HepG2 (cell line): Measurements from ENCODE around the gene CSN3. TPM values are rescaled to one million over a fixed set of nuclear protein-coding genes. Genes with fewer than 3 reads are reported as not detected.

Source experiments
- AKAP8 ChIP-seq: sonication (generic); formaldehyde crosslinking; IDR thresholded peaks from 2 replicates; pipeline ENCODE4 v1.5.1; 2020; ENCODE audit warnings: mild to moderate bottlenecking, missing genetic modification reagents
- ARNT ChIP-seq: fragments of 450-650 bp; IDR thresholded peaks from 2 replicates; pipeline ENCODE4 v1.6.1; 2017
- CCDC6 ChIP-seq: sonication (generic); formaldehyde crosslinking; IDR thresholded peaks from 2 replicates; pipeline ENCODE4 v1.8.1; 2022; ENCODE audit warnings: mild to moderate bottlenecking, missing genetic modification reagents, moderate library complexity
- CENPT ChIP-seq: sonication (generic); formaldehyde crosslinking; IDR thresholded peaks from 2 replicates; pipeline ENCODE4 v1.8.0; 2022; ENCODE audit warnings: low read depth, mild to moderate bottlenecking, moderate library complexity, missing genetic modification reagents
- ISL2 ChIP-seq: sonication (generic); formaldehyde crosslinking; IDR thresholded peaks from 2 replicates; pipeline ENCODE4 v1.5.0; 2020; ENCODE audit warnings: missing genetic modification reagents
- KLF13 ChIP-seq: sonication (generic); formaldehyde crosslinking; IDR thresholded peaks from 2 replicates; pipeline ENCODE4 v1.4.0; 2020; ENCODE audit warnings: mild to moderate bottlenecking, missing genetic modification reagents
- MTA1 ChIP-seq: sonication (generic); formaldehyde crosslinking; IDR thresholded peaks from 2 replicates; pipeline ENCODE4 v1.4.0; 2020; ENCODE audit warnings: missing genetic modification reagents, mild to moderate bottlenecking, borderline replicate concordance
- MTA3 ChIP-seq: sonication (generic); formaldehyde crosslinking; IDR thresholded peaks from 2 replicates; pipeline ENCODE4 v1.4.0; 2020; ENCODE audit warnings: missing genetic modification reagents
- NCOA5 ChIP-seq: sonication (generic); formaldehyde crosslinking; IDR thresholded peaks from 2 replicates; pipeline ENCODE4 v1.4.0; 2020; ENCODE audit warnings: missing genetic modification reagents
- NR2F2 ChIP-seq: IDR thresholded peaks from 2 replicates; pipeline ENCODE4 v1.6.1; 2012; ENCODE audit warnings: low read depth, inconsistent platforms, borderline replicate concordance
- REXO4 ChIP-seq: sonication (generic); formaldehyde crosslinking; IDR thresholded peaks from 2 replicates; pipeline ENCODE4 v1.8.0; 2022; ENCODE audit warnings: missing genetic modification reagents, mild to moderate bottlenecking, borderline replicate concordance
- THAP11 ChIP-seq: IDR thresholded peaks from 2 replicates; pipeline ENCODE4 v1.6.1; 2016; ENCODE audit warnings: missing biosample characterization, missing genetic modification reagents
- ZC3H13 ChIP-seq: sonication (generic); formaldehyde crosslinking; IDR thresholded peaks from 2 replicates; pipeline ENCODE4 v1.8.1; 2023; ENCODE audit warnings: mild to moderate bottlenecking, missing genetic modification reagents, moderate library complexity
- ZFP36L2 ChIP-seq: sonication (generic); formaldehyde crosslinking; IDR thresholded peaks from 2 replicates; pipeline ENCODE4 v1.4.0; 2020; ENCODE audit warnings: missing genetic modification reagents
- ZNF232 ChIP-seq: sonication (generic); formaldehyde crosslinking; IDR thresholded peaks from 2 replicates; pipeline ENCODE4 v1.4.0; 2020; ENCODE audit warnings: missing genetic modification reagents, borderline replicate concordance
- polyA plus RNA-seq, 8 experiments: library from polyadenylated mRNA; depleted of rRNA in 3 of 8; stranded (reverse) in 7 of 8; unstranded in 1 of 8; fragments of >200 nt; fragmentation: Illumina TruSeq in 4 of 8; extraction: Trizol in 4 of 8; gene quantifications; 2 replicates each; pipeline versions ENCODE4 v1.2.1 to v1.2.3, GENCODE V29; 2011 to 2016; ENCODE audit warnings: low read depth in 4 of 8, missing spikeins in 1 of 8, mixed read lengths in 1 of 8; ENCODE audit not compliant: insufficient read depth in 1 of 8
- total RNA-seq, 5 experiments: library from RNA; depleted of rRNA; stranded (reverse); fragments of >200 nt; fragmentation: Illumina TruSeq; extraction: Trizol; gene quantifications; 2 replicates each; pipeline ENCODE4 v1.2.3, GENCODE V29; 2016; ENCODE audit warnings: low read depth in 1 of 5
- TF ChIP-seq, protein P1 (sequence below): sonication (generic); formaldehyde crosslinking; IDR thresholded peaks from 2 replicates; pipeline ENCODE4 v1.4.0; 2020; ENCODE audit warnings: mild to moderate bottlenecking, missing genetic modification reagents, borderline replicate concordance
- TF ChIP-seq, protein P2 (sequence below): IDR thresholded peaks from 2 replicates; pipeline ENCODE4 v1.6.1; 2016; ENCODE audit warnings: low read depth, missing genetic modification reagents, missing compliant biosample characterization
- TF ChIP-seq, protein P3 (sequence below): sonication (generic); formaldehyde crosslinking; IDR thresholded peaks from 2 replicates; pipeline ENCODE4 v1.4.0; 2020; ENCODE audit warnings: missing genetic modification reagents
- TF ChIP-seq, protein P4 (sequence below): sonication (generic); formaldehyde crosslinking; IDR thresholded peaks from 2 replicates; pipeline ENCODE4 v1.8.1; 2023; ENCODE audit warnings: mild to moderate bottlenecking, moderate library complexity, missing genetic modification reagents

Gene CSN3
- total and polyA plus RNA-seq, 2 of the 13 experiments (the other 11 are each of a cell fraction or from before 2014, with no cell fraction given) = not detected

DNA sequence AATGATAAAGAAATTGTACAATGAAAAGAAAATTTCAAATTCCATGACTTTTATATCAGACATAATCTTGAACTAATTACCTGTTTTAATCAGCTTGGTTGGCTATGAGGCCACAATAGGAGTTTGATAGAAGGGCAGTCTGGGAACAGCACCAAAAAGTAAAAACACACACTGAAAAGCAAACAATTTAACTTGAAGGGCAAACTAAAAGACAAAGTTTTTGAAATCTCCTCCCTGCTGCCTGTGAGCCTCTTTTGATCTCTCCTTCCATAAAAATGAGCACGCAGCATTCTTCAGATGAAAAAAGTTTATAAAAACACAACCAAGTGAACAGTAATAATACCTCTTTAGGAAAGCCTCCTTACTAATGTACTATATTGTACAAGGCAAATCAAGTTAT is 38.8 kb upstream of the CSN3 start (continued):
- TF ChIP-seq, protein P1, sequence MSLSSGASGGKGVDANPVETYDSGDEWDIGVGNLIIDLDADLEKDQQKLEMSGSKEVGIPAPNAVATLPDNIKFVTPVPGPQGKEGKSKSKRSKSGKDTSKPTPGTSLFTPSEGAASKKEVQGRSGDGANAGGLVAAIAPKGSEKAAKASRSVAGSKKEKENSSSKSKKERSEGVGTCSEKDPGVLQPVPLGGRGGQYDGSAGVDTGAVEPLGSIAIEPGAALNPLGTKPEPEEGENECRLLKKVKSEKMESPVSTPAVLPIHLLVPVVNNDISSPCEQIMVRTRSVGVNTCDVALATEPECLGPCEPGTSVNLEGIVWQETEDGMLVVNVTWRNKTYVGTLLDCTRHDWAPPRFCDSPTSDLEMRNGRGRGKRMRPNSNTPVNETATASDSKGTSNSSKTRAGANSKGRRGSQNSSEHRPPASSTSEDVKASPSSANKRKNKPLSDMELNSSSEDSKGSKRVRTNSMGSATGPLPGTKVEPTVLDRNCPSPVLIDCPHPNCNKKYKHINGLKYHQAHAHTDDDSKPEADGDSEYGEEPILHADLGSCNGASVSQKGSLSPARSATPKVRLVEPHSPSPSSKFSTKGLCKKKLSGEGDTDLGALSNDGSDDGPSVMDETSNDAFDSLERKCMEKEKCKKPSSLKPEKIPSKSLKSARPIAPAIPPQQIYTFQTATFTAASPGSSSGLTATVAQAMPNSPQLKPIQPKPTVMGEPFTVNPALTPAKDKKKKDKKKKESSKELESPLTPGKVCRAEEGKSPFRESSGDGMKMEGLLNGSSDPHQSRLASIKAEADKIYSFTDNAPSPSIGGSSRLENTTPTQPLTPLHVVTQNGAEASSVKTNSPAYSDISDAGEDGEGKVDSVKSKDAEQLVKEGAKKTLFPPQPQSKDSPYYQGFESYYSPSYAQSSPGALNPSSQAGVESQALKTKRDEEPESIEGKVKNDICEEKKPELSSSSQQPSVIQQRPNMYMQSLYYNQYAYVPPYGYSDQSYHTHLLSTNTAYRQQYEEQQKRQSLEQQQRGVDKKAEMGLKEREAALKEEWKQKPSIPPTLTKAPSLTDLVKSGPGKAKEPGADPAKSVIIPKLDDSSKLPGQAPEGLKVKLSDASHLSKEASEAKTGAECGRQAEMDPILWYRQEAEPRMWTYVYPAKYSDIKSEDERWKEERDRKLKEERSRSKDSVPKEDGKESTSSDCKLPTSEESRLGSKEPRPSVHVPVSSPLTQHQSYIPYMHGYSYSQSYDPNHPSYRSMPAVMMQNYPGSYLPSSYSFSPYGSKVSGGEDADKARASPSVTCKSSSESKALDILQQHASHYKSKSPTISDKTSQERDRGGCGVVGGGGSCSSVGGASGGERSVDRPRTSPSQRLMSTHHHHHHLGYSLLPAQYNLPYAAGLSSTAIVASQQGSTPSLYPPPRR (CRISPR knock-in tag) = no peak
- TF ChIP-seq NR2F2 (no peak), ZNF232 (CRISPR knock-in tag) (no peak), THAP11 (CRISPR knock-in tag) (no peak), ISL2 (CRISPR knock-in tag) (peak; percentile 93), NCOA5 (CRISPR knock-in tag) (no peak), REXO4 (CRISPR knock-in tag) (no peak), ARNT (no peak), MTA3 (no peak), CCDC6 (CRISPR knock-in tag) (no peak), MTA1 (CRISPR knock-in tag) (no peak), ZFP36L2 (CRISPR knock-in tag) (no peak), ZC3H13 (CRISPR knock-in tag) (no peak), KLF13 (CRISPR knock-in tag) (no peak), AKAP8 (no peak), CENPT (no peak)
- TF ChIP-seq, protein P2, sequence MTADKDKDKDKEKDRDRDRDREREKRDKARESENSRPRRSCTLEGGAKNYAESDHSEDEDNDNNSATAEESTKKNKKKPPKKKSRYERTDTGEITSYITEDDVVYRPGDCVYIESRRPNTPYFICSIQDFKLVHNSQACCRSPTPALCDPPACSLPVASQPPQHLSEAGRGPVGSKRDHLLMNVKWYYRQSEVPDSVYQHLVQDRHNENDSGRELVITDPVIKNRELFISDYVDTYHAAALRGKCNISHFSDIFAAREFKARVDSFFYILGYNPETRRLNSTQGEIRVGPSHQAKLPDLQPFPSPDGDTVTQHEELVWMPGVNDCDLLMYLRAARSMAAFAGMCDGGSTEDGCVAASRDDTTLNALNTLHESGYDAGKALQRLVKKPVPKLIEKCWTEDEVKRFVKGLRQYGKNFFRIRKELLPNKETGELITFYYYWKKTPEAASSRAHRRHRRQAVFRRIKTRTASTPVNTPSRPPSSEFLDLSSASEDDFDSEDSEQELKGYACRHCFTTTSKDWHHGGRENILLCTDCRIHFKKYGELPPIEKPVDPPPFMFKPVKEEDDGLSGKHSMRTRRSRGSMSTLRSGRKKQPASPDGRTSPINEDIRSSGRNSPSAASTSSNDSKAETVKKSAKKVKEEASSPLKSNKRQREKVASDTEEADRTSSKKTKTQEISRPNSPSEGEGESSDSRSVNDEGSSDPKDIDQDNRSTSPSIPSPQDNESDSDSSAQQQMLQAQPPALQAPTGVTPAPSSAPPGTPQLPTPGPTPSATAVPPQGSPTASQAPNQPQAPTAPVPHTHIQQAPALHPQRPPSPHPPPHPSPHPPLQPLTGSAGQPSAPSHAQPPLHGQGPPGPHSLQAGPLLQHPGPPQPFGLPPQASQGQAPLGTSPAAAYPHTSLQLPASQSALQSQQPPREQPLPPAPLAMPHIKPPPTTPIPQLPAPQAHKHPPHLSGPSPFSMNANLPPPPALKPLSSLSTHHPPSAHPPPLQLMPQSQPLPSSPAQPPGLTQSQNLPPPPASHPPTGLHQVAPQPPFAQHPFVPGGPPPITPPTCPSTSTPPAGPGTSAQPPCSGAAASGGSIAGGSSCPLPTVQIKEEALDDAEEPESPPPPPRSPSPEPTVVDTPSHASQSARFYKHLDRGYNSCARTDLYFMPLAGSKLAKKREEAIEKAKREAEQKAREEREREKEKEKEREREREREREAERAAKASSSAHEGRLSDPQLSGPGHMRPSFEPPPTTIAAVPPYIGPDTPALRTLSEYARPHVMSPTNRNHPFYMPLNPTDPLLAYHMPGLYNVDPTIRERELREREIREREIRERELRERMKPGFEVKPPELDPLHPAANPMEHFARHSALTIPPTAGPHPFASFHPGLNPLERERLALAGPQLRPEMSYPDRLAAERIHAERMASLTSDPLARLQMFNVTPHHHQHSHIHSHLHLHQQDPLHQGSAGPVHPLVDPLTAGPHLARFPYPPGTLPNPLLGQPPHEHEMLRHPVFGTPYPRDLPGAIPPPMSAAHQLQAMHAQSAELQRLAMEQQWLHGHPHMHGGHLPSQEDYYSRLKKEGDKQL (CRISPR knock-in tag) = no peak
- TF ChIP-seq, protein P3, sequence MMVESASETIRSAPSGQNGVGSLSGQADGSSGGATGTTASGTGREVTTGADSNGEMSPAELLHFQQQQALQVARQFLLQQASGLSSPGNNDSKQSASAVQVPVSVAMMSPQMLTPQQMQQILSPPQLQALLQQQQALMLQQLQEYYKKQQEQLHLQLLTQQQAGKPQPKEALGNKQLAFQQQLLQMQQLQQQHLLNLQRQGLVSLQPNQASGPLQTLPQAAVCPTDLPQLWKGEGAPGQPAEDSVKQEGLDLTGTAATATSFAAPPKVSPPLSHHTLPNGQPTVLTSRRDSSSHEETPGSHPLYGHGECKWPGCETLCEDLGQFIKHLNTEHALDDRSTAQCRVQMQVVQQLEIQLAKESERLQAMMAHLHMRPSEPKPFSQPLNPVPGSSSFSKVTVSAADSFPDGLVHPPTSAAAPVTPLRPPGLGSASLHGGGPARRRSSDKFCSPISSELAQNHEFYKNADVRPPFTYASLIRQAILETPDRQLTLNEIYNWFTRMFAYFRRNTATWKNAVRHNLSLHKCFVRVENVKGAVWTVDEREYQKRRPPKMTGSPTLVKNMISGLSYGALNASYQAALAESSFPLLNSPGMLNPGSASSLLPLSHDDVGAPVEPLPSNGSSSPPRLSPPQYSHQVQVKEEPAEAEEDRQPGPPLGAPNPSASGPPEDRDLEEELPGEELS = peak; percentile 56
- TF ChIP-seq, protein P4, sequence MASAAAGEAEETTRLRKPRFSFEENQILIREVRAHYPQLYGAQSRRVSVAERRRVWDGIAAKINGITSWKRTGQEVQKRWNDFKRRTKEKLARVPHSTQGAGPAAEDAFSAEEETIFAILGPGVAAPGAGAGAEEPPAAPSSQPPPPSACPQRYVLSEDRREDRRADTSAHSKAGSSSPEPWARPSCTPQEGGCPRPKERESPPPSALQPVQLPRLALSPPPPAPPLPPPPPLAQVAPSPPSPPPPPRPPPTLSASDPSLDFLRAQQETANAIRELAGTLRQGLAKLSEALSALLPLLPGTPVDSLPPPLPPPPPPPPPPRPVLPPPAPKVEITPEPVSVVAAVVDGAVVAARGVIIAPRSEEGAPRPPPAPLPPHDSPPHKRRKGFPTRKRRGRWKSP (CRISPR knock-in tag) = no peak
